BJ (cell line): Measurements from ENCODE around the gene PARD3. TPM values are rescaled to one million over a fixed set of nuclear protein-coding genes. Genes with fewer than 3 reads are reported as not detected.

ENCODE experiments used
- CTCF ChIA-PET: fragments of 350-600 bp; formaldehyde crosslinking; extraction: SDS; loops from one replicate; lab custom pipeline; 2021; ENCODE audit warnings: antibody characterized with exemption, inconsistent platforms; lab: Yijun Ruan, JAX
- POLR2A ChIA-PET: fragments of 300-600 bp; sonication (Branson Sonifier 250); formaldehyde crosslinking; extraction: SDS; loops from one replicate; lab custom pipeline; 2021; ENCODE audit warnings: antibody characterized with exemption; lab: Charles Lee
- DNase-seq: peaks from one replicate; pipeline ENCODE4 v3.0.0-alpha.2; 2011; ENCODE audit warnings: low read depth
- H3K27me3 ChIP-seq: 2 replicates; pipeline ENCODE4 v1.6.0; 2011; ENCODE audit warnings: low read length; ENCODE audit not compliant: control insufficient read depth, insufficient read depth
- H3K36me3 ChIP-seq: 2 replicates; pipeline ENCODE4 v1.5.1; 2011; ENCODE audit warnings: low read length; ENCODE audit not compliant: control insufficient read depth, insufficient read depth
- H3K4me3 ChIP-seq: 2 replicates; pipeline ENCODE4 v1.5.1; 2011; ENCODE audit warnings: low read depth, mild to moderate bottlenecking, control low read depth, low read length
- CTCF ChIP-seq: IDR thresholded peaks from 2 replicates; pipeline ENCODE4 v1.5.1; 2011; ENCODE audit warnings: low read depth, mild to moderate bottlenecking, control low read depth, inconsistent platforms, low read length, moderate library complexity; ENCODE audit not compliant: insufficient read depth
- polyA plus RNA-seq: library from polyadenylated mRNA; depleted of rRNA; stranded (reverse); fragments of >200 nt; gene quantifications from 2 replicates; pipeline ENCODE4 v1.2.3, GENCODE V29; 2011

PARD3 gene
- polyA plus RNA-seq, 1 experiment: 17.7 TPM

- ChIA-PET CTCF (interaction anchor here (1.0 kb wide), 1 partner anchor 12 kb away, joined by 4 read pairs; no protein-coding TSS in a partner anchor), POLR2A (no interaction called here)
- Histone ChIP-seq H3K4me3 (no peak overlapping the region), H3K27me3 (no peaks in the 10 kb centered on the region), H3K36me3 (no peaks in the 10 kb centered on the region)
- DNase-seq: no peak
- no peak for TF ChIP-seq CTCF
Measured at GRCh38 chr10:34169131-34169530, 646.0 kb downstream of the PARD3 start.

- Histone ChIP-seq H3K36me3 (no peaks in the 10 kb centered on the region), H3K27me3 (no peaks in the 10 kb centered on the region), H3K4me3 (no peak overlapping the region)
- no peak for TF ChIP-seq CTCF
- ChIA-PET POLR2A (interaction anchor here (0.6 kb wide), 1 partner anchor 663 kb away, joined by 3 read pairs; no protein-coding TSS in a partner anchor), CTCF (interaction anchor here (0.6 to 1.4 kb wide), 2 partner anchors 10 to 469 kb away, joined by 3 read pairs; no protein-coding TSS in a partner anchor)
- no peak for DNase-seq
Measured at GRCh38 chr10:34168439-34168838, 646.7 kb downstream of the PARD3 start.

GRCh38 chr10:34166823-34167222, 648.3 kb downstream of the PARD3 start:
- ChIA-PET POLR2A (no interaction called here), CTCF (no interaction called here)
- no peak for DNase-seq
- no peaks in the 10 kb centered on the region for H3K36me3 ChIP-seq
- H3K27me3 ChIP-seq: no peaks in the 10 kb centered on the region
- H3K4me3 ChIP-seq: no peak overlapping the region
- no peak for TF ChIP-seq CTCF

GRCh38 chr10:34166354-34166753, 648.7 kb downstream of the PARD3 start:
- CTCF ChIA-PET: no interaction called here
- DNase-seq: no peak
- no peak overlapping the region for H3K4me3 ChIP-seq
- no peak for TF ChIP-seq CTCF
- H3K27me3 ChIP-seq: no peaks in the 10 kb centered on the region
- POLR2A ChIA-PET: interaction anchor here (0.6 kb wide), 1 partner anchor 42 kb away, joined by 3 read pairs; no protein-coding TSS in a partner anchor
- H3K36me3 ChIP-seq: no peaks in the 10 kb centered on the region

- no peaks in the 10 kb centered on the region for H3K27me3 ChIP-seq
- no peak overlapping the region for H3K4me3 ChIP-seq
- no peaks in the 10 kb centered on the region for H3K36me3 ChIP-seq
- ChIA-PET CTCF (no interaction called here), POLR2A (no interaction called here)
- no peak for DNase-seq
- TF ChIP-seq CTCF: no peak
Measured at GRCh38 chr10:34164029-34164428, 651.1 kb downstream of the PARD3 start.
